PFSK-1 (cell line): ENCODE measurements around the gene SLC44A2.

Experiments
- FOXP2 ChIP-seq: optimal IDR thresholded peaks from 2 replicates; pipeline ENCODE3; 2011; ENCODE audit warnings: borderline replicate concordance, control low read depth, inconsistent platforms; ENCODE audit not compliant: insufficient read depth; ENCODE audit errors: extremely low read length, extremely low read depth
- POLR2AphosphoS5 ChIP-seq: IDR thresholded peaks from 2 replicates; pipeline ENCODE4 v1.6.1; 2012; ENCODE audit warnings: low read depth, mild to moderate bottlenecking, control low read depth, low read length, moderate library complexity
- SIN3A ChIP-seq: IDR thresholded peaks from 2 replicates; pipeline ENCODE4 v1.6.1; 2012; ENCODE audit warnings: mild to moderate bottlenecking, low read length, moderate library complexity, borderline replicate concordance; ENCODE audit not compliant: insufficient read depth
- TAF1 ChIP-seq: IDR thresholded peaks from 2 replicates; pipeline ENCODE4 v1.6.1; 2012; ENCODE audit warnings: low read length, control low read depth, borderline replicate concordance; ENCODE audit not compliant: insufficient read depth
- TF ChIP-seq, protein P1 (sequence below), 2 experiments: IDR thresholded peaks; 2 replicates each; pipeline versions ENCODE4 v1.6.1 to v1.8.0; 2011 to 2012; ENCODE audit warnings: low read depth in 2 of 2, low read length in 2 of 2, control low read depth in 1 of 2, inconsistent platforms in 1 of 2, mild to moderate bottlenecking in 1 of 2, moderate library complexity in 1 of 2; ENCODE audit not compliant: insufficient read depth in 1 of 2

DNA sequence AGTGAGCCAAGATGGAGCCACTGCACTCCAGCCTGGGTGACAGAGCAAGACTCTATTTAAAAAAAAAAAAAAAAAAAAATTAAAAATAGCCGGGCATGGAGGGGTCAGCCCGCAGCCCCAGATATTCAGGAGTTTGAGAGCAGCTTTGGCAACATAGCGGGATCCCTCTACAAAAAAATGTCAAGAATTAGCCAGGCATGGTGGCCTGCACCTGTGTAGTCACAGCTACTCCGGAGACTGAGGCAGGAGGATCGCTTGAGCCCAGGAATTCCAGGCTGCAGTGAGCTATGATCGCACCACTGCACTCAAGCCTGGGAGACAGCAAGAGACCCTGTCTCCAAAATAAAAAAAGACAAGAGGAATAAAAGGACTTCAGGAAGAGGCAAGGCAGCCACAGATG is 39.0 kb upstream of the SLC44A2 start:
- TF ChIP-seq FOXP2 (no peak), TAF1 (no peak), POLR2AphosphoS5 (no peak), SIN3A (no peak)
- TF ChIP-seq, protein P1, sequence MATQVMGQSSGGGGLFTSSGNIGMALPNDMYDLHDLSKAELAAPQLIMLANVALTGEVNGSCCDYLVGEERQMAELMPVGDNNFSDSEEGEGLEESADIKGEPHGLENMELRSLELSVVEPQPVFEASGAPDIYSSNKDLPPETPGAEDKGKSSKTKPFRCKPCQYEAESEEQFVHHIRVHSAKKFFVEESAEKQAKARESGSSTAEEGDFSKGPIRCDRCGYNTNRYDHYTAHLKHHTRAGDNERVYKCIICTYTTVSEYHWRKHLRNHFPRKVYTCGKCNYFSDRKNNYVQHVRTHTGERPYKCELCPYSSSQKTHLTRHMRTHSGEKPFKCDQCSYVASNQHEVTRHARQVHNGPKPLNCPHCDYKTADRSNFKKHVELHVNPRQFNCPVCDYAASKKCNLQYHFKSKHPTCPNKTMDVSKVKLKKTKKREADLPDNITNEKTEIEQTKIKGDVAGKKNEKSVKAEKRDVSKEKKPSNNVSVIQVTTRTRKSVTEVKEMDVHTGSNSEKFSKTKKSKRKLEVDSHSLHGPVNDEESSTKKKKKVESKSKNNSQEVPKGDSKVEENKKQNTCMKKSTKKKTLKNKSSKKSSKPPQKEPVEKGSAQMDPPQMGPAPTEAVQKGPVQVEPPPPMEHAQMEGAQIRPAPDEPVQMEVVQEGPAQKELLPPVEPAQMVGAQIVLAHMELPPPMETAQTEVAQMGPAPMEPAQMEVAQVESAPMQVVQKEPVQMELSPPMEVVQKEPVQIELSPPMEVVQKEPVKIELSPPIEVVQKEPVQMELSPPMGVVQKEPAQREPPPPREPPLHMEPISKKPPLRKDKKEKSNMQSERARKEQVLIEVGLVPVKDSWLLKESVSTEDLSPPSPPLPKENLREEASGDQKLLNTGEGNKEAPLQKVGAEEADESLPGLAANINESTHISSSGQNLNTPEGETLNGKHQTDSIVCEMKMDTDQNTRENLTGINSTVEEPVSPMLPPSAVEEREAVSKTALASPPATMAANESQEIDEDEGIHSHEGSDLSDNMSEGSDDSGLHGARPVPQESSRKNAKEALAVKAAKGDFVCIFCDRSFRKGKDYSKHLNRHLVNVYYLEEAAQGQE (IDR thresholded peaks at IDR 0.05; ENCODE audit: insufficient read depth in 1 of 2, low read depth in 2 of 2, low read length in 2 of 2), result no peak
